Activated naive CD8-positive, alpha-beta T cell treated with anti-CD3 and anti-CD28 coated beads for 36 hours (primary cell): Measurements from ENCODE around the gene ACIN1. TPM values are rescaled to one million over a fixed set of nuclear protein-coding genes. Genes with fewer than 3 reads are reported as not detected.
"Not testable (repeated sequence)": the region's sequence is repeated elsewhere in the genome, so short reads cannot be mapped to it uniquely, and the experiment has no call there.

Experiments used
- DNase-seq: peaks from one replicate; pipeline ENCODE4 v3.0.0; 2021
- H3K27ac Mint-ChIP-seq: one replicate; pipeline ENCODE4 v1.8.0; 2022; ENCODE audit warnings: mild to moderate bottlenecking, moderate library complexity, mixed read lengths
- H3K27me3 Mint-ChIP-seq: one replicate; pipeline ENCODE4 v1.8.0; 2022; ENCODE audit warnings: mild to moderate bottlenecking, mixed read lengths
- H3K36me3 Mint-ChIP-seq: one replicate; pipeline ENCODE4 v1.8.0; 2021; ENCODE audit warnings: mild to moderate bottlenecking, mixed read lengths
- H3K4me1 Mint-ChIP-seq: one replicate; pipeline ENCODE4 v1.8.0; 2021; ENCODE audit warnings: mixed read lengths
- H3K4me3 Mint-ChIP-seq: one replicate; pipeline ENCODE4 v1.8.0; 2022; ENCODE audit warnings: mild to moderate bottlenecking, moderate library complexity, mixed read lengths
- H3K9me3 Mint-ChIP-seq: one replicate; pipeline ENCODE4 v1.8.0; 2022; ENCODE audit warnings: mixed read lengths
- total RNA-seq, 2 experiments: library from RNA; stranded (reverse); gene quantifications; one replicate each; pipeline ENCODE4 v1.2.3, GENCODE V29; 2021

The ACIN1 gene
- total RNA-seq, 2 experiments from 2014 or later, result 160 to 174 TPM

GRCh38 chr14:23115039-23115731, 20.2 kb upstream of the ACIN1 start:
- peaks cover 33% of the 10 kb centered on the region for H3K4me1 Mint-ChIP-seq
- no peak for DNase-seq
- no peak overlapping the region for H3K4me3 Mint-ChIP-seq
- H3K27ac Mint-ChIP-seq, result no peak overlapping the region
- H3K9me3 Mint-ChIP-seq, result no peaks in the 10 kb centered on the region
- no peaks in the 10 kb centered on the region for H3K36me3 Mint-ChIP-seq
- no peaks in the 10 kb centered on the region for H3K27me3 Mint-ChIP-seq

DNA sequence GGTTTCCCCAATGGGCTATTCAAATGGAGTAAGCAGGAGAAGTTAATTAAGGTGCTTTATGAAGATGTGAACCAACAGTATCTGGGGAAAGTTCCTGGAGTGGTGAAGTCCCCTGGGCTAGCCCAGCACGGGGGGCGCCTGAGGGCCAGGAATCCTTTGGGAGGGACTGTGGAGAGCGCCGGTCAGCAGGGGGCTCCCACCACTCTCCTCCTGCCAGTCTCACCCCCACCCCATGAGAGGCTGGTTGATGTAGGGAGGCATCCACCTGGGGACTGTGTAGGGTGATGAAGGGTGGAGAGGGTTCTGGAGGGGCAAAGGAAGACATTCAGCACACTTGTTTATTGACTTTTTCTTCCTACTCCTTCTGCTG, 19.7 kb upstream of the ACIN1 start:
- no peaks in the 10 kb centered on the region for H3K36me3 Mint-ChIP-seq
- no peak for DNase-seq
- H3K4me3 Mint-ChIP-seq, result no peak overlapping the region
- peaks cover 28% of the 10 kb centered on the region for H3K4me1 Mint-ChIP-seq
- no peak overlapping the region for H3K27ac Mint-ChIP-seq
- H3K27me3 Mint-ChIP-seq, result no peaks in the 10 kb centered on the region
- no peaks in the 10 kb centered on the region for H3K9me3 Mint-ChIP-seq

DNA sequence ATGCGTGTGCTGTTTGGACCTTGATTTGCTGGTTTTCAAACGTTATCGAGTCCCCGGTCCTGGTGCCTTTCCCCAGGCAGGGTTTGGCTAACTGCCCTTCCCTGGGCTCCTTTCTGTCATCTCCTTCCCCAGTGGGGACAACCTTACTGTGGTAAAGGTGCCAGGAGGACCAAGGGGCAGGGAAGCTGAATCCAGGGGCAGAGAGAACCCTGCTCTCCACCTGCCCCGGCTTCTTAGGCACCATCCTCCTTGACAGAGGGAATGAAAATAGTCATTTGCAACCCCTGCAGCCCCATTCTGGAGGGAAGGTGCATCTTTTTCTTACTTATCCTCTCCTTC, 19.2 kb upstream of the ACIN1 start:
- no peaks in the 10 kb centered on the region for H3K27me3 Mint-ChIP-seq
- no peak overlapping the region for H3K4me3 Mint-ChIP-seq
- H3K27ac Mint-ChIP-seq, result no peak overlapping the region

GRCh38 chr14:23113431-23114119, 18.6 kb upstream of the ACIN1 start:
- no peaks in the 10 kb centered on the region for H3K27me3 Mint-ChIP-seq
- H3K4me1 Mint-ChIP-seq, result peaks cover 19% of the 10 kb centered on the region
- no peaks in the 10 kb centered on the region for H3K9me3 Mint-ChIP-seq
- no peak overlapping the region for H3K4me3 Mint-ChIP-seq
- no peak overlapping the region for H3K27ac Mint-ChIP-seq
- DNase-seq, result no peak
- no peaks in the 10 kb centered on the region for H3K36me3 Mint-ChIP-seq

More for the DNA sequence above, 19.2 kb upstream of the ACIN1 start:
- Mint-ChIP-seq H3K36me3 (no peaks in the 10 kb centered on the region), H3K9me3 (no peaks in the 10 kb centered on the region), H3K4me1 (peaks cover 22% of the 10 kb centered on the region)
- no peak for DNase-seq

DNA sequence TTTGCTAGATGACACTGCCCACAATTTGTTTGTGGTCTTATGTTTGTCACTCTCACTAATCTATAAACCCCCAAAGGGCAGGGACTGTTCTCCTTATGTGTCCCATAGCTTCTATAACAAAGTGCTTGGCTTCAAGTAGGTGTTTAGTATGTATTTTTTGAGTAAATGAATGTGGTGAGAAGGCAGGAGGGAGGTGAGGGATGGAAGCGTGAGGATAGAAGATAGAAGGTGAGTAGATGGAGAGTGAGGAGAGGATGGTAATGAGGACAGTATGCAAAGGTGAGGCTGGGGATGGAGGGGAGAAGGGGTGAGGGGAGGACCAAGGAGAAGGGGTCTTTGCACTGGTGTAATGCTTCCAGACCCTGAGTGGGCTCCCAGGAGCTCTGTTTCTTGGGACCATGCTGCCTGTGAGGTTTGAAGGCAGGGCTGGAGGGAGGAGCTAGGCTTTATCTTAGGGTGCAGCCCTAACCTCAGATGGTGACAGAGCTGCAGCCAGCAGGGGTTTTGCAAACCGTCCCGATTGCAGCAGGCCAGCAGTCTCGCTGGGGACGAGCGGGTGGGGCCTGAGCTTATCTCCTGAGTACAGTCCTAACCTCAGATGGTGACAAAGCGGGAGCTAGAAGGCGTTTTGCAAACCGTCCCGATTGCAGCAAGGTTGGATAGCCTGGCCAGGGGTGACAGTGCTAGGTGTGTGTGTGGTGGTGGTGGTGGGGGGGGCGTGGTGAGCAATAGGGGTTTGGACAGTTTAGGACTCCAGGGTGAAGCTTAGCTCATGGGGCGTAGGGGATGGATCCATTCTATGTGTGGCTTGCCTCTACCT, 17.6 kb upstream of the ACIN1 start:
- H3K36me3 Mint-ChIP-seq, result no peaks in the 10 kb centered on the region
- no peaks in the 10 kb centered on the region for H3K27me3 Mint-ChIP-seq
- H3K4me3 Mint-ChIP-seq, result no peak overlapping the region
- DNase-seq, result no peak
- peaks cover 14% of the 10 kb centered on the region for H3K4me1 Mint-ChIP-seq
- no peak overlapping the region for H3K27ac Mint-ChIP-seq
- no peaks in the 10 kb centered on the region for H3K9me3 Mint-ChIP-seq

DNA sequence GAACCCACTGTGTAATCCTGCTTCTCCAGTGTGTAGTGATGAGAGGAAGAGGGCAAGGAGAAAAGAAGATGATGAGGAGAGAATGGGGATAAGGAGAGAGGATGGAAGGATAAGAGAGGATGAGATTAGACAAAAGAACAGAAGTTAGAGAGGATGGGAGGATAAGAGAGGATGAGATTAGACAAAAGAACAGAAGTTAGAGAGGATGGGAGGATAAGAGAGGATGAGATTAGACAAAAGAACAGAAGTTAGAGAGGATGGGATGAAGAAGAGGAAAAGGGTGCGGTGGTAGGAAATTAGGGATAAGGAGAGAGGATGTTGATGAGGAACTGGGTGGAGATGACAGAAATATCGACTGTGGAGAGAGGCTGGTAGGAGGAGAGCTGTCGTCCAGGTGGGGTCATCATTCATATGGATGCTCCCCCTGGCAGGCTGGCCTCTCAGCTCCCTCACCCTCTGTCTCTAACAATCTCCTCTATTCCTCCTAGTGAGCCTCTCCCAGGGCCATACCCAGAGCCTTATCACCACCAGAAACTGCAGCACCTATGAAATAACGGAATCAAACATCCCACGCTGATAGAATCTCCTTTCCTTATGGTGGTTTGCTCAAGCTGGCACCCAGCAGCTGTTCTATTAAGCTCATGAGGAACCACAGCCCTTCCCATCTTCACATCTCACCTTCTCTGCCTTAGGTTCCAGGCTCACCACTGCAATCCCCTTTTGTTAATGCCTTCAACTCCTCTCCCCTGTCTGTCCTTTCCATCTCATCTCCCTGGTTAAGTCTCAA, 15.8 kb upstream of the ACIN1 start:
- Mint-ChIP-seq H3K9me3 (no peaks in the 10 kb centered on the region), H3K27ac (no peak overlapping the region), H3K4me1 (peaks cover 8% of the 10 kb centered on the region), H3K4me3 (no peak overlapping the region), H3K36me3 (no peaks in the 10 kb centered on the region), H3K27me3 (no peaks in the 10 kb centered on the region)
- DNase-seq, result no peak

GRCh38 chr14:23109769-23110168, 14.8 kb upstream of the ACIN1 start:
- no peak for DNase-seq
- H3K27me3 Mint-ChIP-seq, result no peaks in the 10 kb centered on the region
- H3K36me3 Mint-ChIP-seq, result no peaks in the 10 kb centered on the region
- no peaks in the 10 kb centered on the region for H3K9me3 Mint-ChIP-seq
- H3K4me3 Mint-ChIP-seq, result no peak overlapping the region
- no peak overlapping the region for H3K27ac Mint-ChIP-seq
- H3K4me1 Mint-ChIP-seq, result peaks cover 4% of the 10 kb centered on the region

DNA sequence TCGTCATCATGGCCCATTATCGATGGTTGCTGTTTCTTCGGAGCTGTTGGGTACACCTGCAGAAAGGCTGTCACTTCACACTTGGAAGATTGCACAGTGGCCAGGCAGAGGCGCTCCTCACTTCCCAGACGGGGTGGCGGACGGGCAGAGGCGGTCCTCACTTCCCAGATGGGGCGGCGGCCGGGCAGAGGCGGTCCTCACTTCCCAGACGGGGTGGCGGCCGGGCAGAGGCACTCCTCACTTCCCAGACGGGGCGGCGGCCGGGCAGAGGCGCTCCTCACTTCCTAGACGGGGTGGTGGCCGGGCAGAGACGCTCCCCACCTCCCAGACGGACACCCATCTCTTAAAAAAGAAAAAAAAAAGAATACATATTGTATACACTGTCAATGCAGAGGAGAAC, 13.2 kb upstream of the ACIN1 start:
- DNase-seq, H3K27ac Mint-ChIP-seq, H3K36me3 Mint-ChIP-seq, H3K27me3 Mint-ChIP-seq, H3K9me3 Mint-ChIP-seq, H3K4me1 Mint-ChIP-seq, H3K4me3 Mint-ChIP-seq: not testable (repeated sequence)

GRCh38 chr14:23107620-23108019, 12.7 kb upstream of the ACIN1 start:
- H3K9me3 Mint-ChIP-seq, DNase-seq, H3K4me1 Mint-ChIP-seq, H3K36me3 Mint-ChIP-seq, H3K27me3 Mint-ChIP-seq, H3K27ac Mint-ChIP-seq, H3K4me3 Mint-ChIP-seq: not testable (repeated sequence)

- Mint-ChIP-seq H3K4me3 (no peak overlapping the region), H3K4me1 (no peaks in the 10 kb centered on the region), H3K9me3 (no peaks in the 10 kb centered on the region), H3K27me3 (no peaks in the 10 kb centered on the region), H3K27ac (no peak overlapping the region), H3K36me3 (no peaks in the 10 kb centered on the region)
- DNase-seq, result no peak
These were observed 11.8 kb upstream of the ACIN1 start for GRCh38 chr14:23106747-23107045.

DNA sequence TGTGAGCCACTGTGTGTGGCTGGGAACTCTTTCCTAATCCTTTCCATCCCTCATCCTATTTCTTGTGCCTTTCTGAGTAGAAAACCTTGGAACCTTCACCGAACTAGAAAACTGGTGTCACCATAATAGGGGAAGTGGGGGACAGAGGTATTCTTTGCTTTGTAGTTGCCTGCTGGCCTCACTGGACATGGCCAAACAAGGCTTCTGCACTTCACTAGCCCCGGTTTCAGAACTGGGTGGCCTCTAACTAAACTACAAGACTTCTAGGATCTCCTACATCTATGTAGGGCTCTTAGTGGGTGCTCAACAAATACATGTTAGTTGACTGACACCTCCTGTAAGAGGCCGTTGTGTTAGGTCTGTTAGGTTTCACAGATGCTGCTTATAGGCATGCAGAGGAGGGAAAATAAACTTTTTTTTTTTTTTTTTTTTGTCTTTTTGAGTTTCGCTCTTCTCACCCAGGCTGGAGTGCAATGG, 10.4 kb upstream of the ACIN1 start:
- H3K36me3 Mint-ChIP-seq, result no peaks in the 10 kb centered on the region
- no peaks in the 10 kb centered on the region for H3K27me3 Mint-ChIP-seq
- no peak overlapping the region for H3K27ac Mint-ChIP-seq
- no peak overlapping the region for H3K4me3 Mint-ChIP-seq
- H3K9me3 Mint-ChIP-seq, result no peaks in the 10 kb centered on the region
- DNase-seq, result no peak
- no peaks in the 10 kb centered on the region for H3K4me1 Mint-ChIP-seq

- H3K36me3 Mint-ChIP-seq, result no peaks in the 10 kb centered on the region
- H3K27ac Mint-ChIP-seq, result no peak within 1 kb of the TSS
These were observed 9.8 kb upstream of the ACIN1 start, which contains the start of gene CIROP for GRCh38 chr14:23104591-23105347. Gene CIROP (minus strand): TSS chr14:23104989. CDS start chr14:23104920, 69 bp downstream.

GRCh38 chr14:23104070-23104590, 9.2 kb upstream of the ACIN1 start:
- H3K27ac Mint-ChIP-seq, result no peak overlapping the region
- no peaks in the 10 kb centered on the region for H3K27me3 Mint-ChIP-seq
- no peaks in the 10 kb centered on the region for H3K4me1 Mint-ChIP-seq

More at GRCh38 chr14:23104591-23105347, 9.8 kb upstream of the ACIN1 start, which contains the start of gene CIROP:
- Mint-ChIP-seq H3K27me3 (no peaks in the 10 kb centered on the region), H3K4me3 (no peak within 1 kb of the TSS), H3K4me1 (no peaks in the 10 kb centered on the region), H3K9me3 (no peaks in the 10 kb centered on the region)
- no peak for DNase-seq

DNA sequence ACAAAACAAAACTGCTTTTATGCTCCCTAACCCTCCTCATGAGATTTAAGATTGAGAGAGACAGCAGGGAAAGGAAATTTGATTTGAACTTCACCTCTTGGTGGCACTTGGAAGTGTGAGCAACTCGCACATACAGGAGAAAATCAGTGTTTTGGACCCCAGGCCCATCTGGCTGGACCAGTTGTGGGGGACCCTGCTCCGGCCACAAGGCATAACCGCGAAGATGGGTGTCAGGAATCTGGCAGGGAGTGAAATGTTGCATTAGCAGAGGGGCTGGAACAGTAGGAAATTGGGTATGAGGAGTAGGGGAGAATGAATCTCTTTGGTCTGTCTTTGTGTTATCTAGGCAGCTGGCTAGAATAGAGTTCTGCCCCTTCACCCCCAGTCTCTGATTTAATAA, 8.6 kb upstream of the ACIN1 start:
- Mint-ChIP-seq H3K36me3 (peaks cover 3% of the 10 kb centered on the region), H3K4me3 (no peak overlapping the region), H3K27me3 (no peaks in the 10 kb centered on the region), H3K4me1 (no peaks in the 10 kb centered on the region), H3K9me3 (no peaks in the 10 kb centered on the region), H3K27ac (no peak overlapping the region)
- DNase-seq, result no peak

More at GRCh38 chr14:23104070-23104590, 9.2 kb upstream of the ACIN1 start:
- Mint-ChIP-seq H3K9me3 (no peaks in the 10 kb centered on the region), H3K36me3 (peaks cover 2% of the 10 kb centered on the region), H3K4me3 (no peak overlapping the region)
- DNase-seq, result no peak
